Endothelial cell of umbilical vein (primary cell): ENCODE measurements around the gene WHRN. TPM values are rescaled to one million over a fixed set of nuclear protein-coding genes. Genes with fewer than 3 reads are reported as not detected.

Source experiments
- BruUV-seq: library from RNA; stranded (reverse); fragments of 400-500 nt; replicated peaks from 2 replicates; lab custom pipeline; 2021; lab: Mats Ljungman, UMichigan
- CTCF ChIA-PET: fragments of 300-600, 350-600 bp; sonication (Branson Sonifier 250); formaldehyde crosslinking; loops from one replicate; lab custom pipeline; 2021; ENCODE audit warnings: antibody characterized with exemption, inconsistent platforms; lab: Charles Lee
- POLR2A ChIA-PET: fragments of 300-600, 350-600 bp; sonication (Branson Sonifier 250); formaldehyde crosslinking; loops from one replicate; lab custom pipeline; 2021; ENCODE audit warnings: antibody characterized with exemption, inconsistent platforms; lab: Charles Lee
- DNase-seq: peaks from one replicate; pipeline ENCODE4 v3.0.0-alpha.2; 2011; ENCODE audit warnings: low read depth, low spot score
- FAIRE-seq: peaks from 2 replicates; lab custom pipeline; 2011; peaks lifted over from hg19 to GRCh38; lab: Jason Lieb, UNC
- H2AFZ ChIP-seq: 2 replicates; pipeline ENCODE4 v1.6.0; 2012; ENCODE audit warnings: low read depth, low read length, control low read depth, inconsistent platforms
- H3K27ac ChIP-seq: 2 replicates; pipeline ENCODE4 v1.5.1; 2011; ENCODE audit warnings: low read depth, mild to moderate bottlenecking, control low read depth, low read length, moderate library complexity; ENCODE audit not compliant: insufficient read depth
- H3K27me3 ChIP-seq, 2 experiments: 2 replicates each; pipeline versions ENCODE4 v1.6.0 to v1.6.1; 2011; ENCODE audit warnings: low read length in 2 of 2, mixed read lengths in 1 of 2; ENCODE audit not compliant: control insufficient read depth in 2 of 2, insufficient read depth in 2 of 2
- H3K36me3 ChIP-seq, 2 experiments: 2 replicates in 1 of 2; 3 replicates in 1 of 2; pipeline ENCODE4 v1.5.1; 2011; ENCODE audit warnings: low read length in 2 of 2, mild to moderate bottlenecking in 1 of 2, moderate library complexity in 1 of 2; ENCODE audit not compliant: control insufficient read depth in 2 of 2, insufficient read depth in 2 of 2; ENCODE audit errors: extremely low read depth in 1 of 2
- H3K4me1 ChIP-seq: 3 replicates; pipeline ENCODE4 v1.5.1; 2011; ENCODE audit warnings: mild to moderate bottlenecking, low read length; ENCODE audit not compliant: control insufficient read depth, insufficient read depth; ENCODE audit errors: extremely low read depth
- H3K4me2 ChIP-seq: 2 replicates; pipeline ENCODE4 v1.6.1; 2011; ENCODE audit warnings: low read length, control low read depth, mixed read lengths; ENCODE audit not compliant: insufficient read depth
- H3K4me3 ChIP-seq, 3 experiments: fragments of 200-600 bp in 1 of 3; sonication (generic), shearing (Covaris generic) in 1 of 3; replicated peaks in 1 of 3; 2 replicates each; pipeline ENCODE4 v1.5.1; 2011 to 2016; ENCODE audit warnings: control low read depth in 3 of 3, low read length in 3 of 3, mild to moderate bottlenecking in 2 of 3, inconsistent platforms in 1 of 3, low read depth in 1 of 3, moderate library complexity in 1 of 3; ENCODE audit not compliant: insufficient read depth in 1 of 3
- H3K79me2 ChIP-seq: 2 replicates; pipeline ENCODE4 v1.6.0; 2012; ENCODE audit warnings: low read length, inconsistent platforms; ENCODE audit not compliant: control insufficient read depth, insufficient read depth
- H3K9ac ChIP-seq: replicated peaks from 2 replicates; pipeline ENCODE3; 2011; ENCODE audit warnings: low read length, control low read depth; ENCODE audit not compliant: insufficient read depth; ENCODE audit errors: extremely low read depth
- H3K9me1 ChIP-seq: replicated peaks from 3 replicates; pipeline ENCODE4 v1.6.0; 2011; ENCODE audit warnings: mild to moderate bottlenecking, low read length; ENCODE audit not compliant: control insufficient read depth, insufficient read depth; ENCODE audit errors: extremely low read depth
- H3K9me3 ChIP-seq: replicated peaks from 2 replicates; pipeline ENCODE4 v1.5.1; 2012; ENCODE audit warnings: low read length, inconsistent platforms; ENCODE audit not compliant: control insufficient read depth, insufficient read depth
- H4K20me1 ChIP-seq: replicated peaks from 2 replicates; pipeline ENCODE3; 2011; ENCODE audit warnings: mild to moderate bottlenecking, low read length; ENCODE audit not compliant: control insufficient read depth, insufficient read depth; ENCODE audit errors: extremely low read depth
- EZH2 ChIP-seq: IDR thresholded peaks from 2 replicates; pipeline ENCODE4 v1.6.1; 2012; ENCODE audit warnings: borderline replicate concordance, low read depth, mild to moderate bottlenecking, moderate library complexity, low read length, inconsistent platforms; ENCODE audit not compliant: severe bottlenecking
- FOS ChIP-seq: IDR thresholded peaks from 2 replicates; pipeline ENCODE4 v1.6.1; 2011; ENCODE audit warnings: mild to moderate bottlenecking, low read length, moderate library complexity, borderline replicate concordance; ENCODE audit not compliant: insufficient read depth
- GATA2 ChIP-seq: IDR thresholded peaks from 2 replicates; pipeline ENCODE4 v1.7.0; 2011; ENCODE audit warnings: low read depth, mild to moderate bottlenecking, moderate library complexity, mixed read lengths, low read length; ENCODE audit not compliant: insufficient read length, insufficient read depth
- JUN ChIP-seq: IDR thresholded peaks from 2 replicates; pipeline ENCODE4 v1.6.1; 2011; ENCODE audit warnings: borderline replicate concordance, low read depth; ENCODE audit not compliant: insufficient read length, insufficient read depth
- MYC ChIP-seq: IDR thresholded peaks from one replicate; pipeline ENCODE4 v1.6.1; 2011; ENCODE audit warnings: mild to moderate bottlenecking, low read depth, low read length
- POLR2A ChIP-seq: IDR thresholded peaks from 2 replicates; pipeline ENCODE4 v1.6.1; 2012; ENCODE audit warnings: low read depth, mild to moderate bottlenecking, control low read depth, low read length
- POLR2AphosphoS5 ChIP-seq: IDR thresholded peaks from 2 replicates; pipeline ENCODE4 v1.6.1; 2012; ENCODE audit warnings: low read depth, mild to moderate bottlenecking, control low read depth, low read length, moderate library complexity; ENCODE audit not compliant: insufficient read depth
- dilution Hi-C: fragments of 300-500 bp; cut with MboI; formaldehyde crosslinking; loops from one replicate; pipeline ENCODE4 v1.15.0; 2019; ENCODE audit warnings: low sequenced_read_pairs; ENCODE audit not compliant: extremely low pct_ligation_motif_present
- intact Hi-C: fragments of 100-400 bp; cut with micrococcal nuclease; formaldehyde crosslinking; loops from one replicate; pipeline ENCODE4 v1.10.0; 2022
- polyA plus RNA-seq, 4 experiments: library from polyadenylated mRNA; depleted of rRNA in 3 of 4; stranded (reverse) in 3 of 4; unstranded in 1 of 4; fragments of >200 nt; gene quantifications; 2 replicates each; pipeline versions ENCODE4 v1.2.1 to v1.2.3, GENCODE V29; 2011 to 2012; ENCODE audit warnings: missing spikeins in 1 of 4
- total RNA-seq: library from RNA; stranded (reverse); gene quantifications from 2 replicates; pipeline ENCODE4 v1.2.3, GENCODE V29; 2021
- TF ChIP-seq, protein P1 (sequence below): IDR thresholded peaks from 2 replicates; pipeline ENCODE4 v1.6.1; 2011; ENCODE audit not compliant: insufficient read depth, insufficient read length
- TF ChIP-seq, protein P2 (sequence below), 2 donors: IDR thresholded peaks; 1 replicate in 1 of 2; 2 replicates in 1 of 2; pipeline ENCODE4 v1.5.1; 2011; ENCODE audit warnings: low read length in 2 of 2, mild to moderate bottlenecking in 2 of 2, moderate library complexity in 2 of 2, control low read depth in 1 of 2, inconsistent platforms in 1 of 2, low read depth in 1 of 2; ENCODE audit not compliant: insufficient read depth in 1 of 2; ENCODE audit errors: extremely low read depth in 1 of 2

Gene WHRN
- total and polyA plus RNA-seq, 2 donors (not counting 3 experiments of a cell fraction or from before 2014, with no cell fraction given), result 0.35 to 0.69 TPM

DNA sequence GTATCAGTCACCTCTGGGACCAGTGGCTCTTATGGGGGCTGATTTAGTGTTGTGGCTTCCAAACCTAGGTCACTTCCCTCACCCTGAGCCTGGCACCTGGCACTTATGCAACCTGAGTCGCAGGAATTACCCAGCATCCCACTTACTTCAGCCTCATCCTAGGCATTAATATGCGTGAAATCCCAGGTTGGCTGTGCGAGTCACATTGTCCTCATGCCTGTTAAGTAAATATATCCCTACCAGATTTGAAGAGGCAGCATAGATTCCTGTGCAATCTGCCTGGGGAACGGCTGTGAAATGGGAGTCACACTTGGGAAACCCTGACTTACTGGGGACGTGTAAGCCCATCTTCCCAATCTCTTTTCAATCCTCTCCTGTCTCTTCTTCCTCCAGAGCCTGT, 74.8 kb downstream of the WHRN start:
- POLR2A ChIA-PET, result no interaction called here
- intact Hi-C loops, result loop anchor here (5.0 kb wide), 1 partner anchor 77 kb away; the partner anchor contains the start of gene WHRN

More for the DNA sequence above, 74.8 kb downstream of the WHRN start:
- no peak overlapping the region for H3K4me2 ChIP-seq
- H3K4me3 ChIP-seq, result no peak overlapping the region
- H3K4me1 ChIP-seq, result no peaks in the 10 kb centered on the region
- no peaks in the 10 kb centered on the region for H3K9me3 ChIP-seq
- dilution Hi-C loops, result no loop called here
- no peak overlapping the region for H3K27ac ChIP-seq
- no peaks in the 10 kb centered on the region for H3K36me3 ChIP-seq
- H3K9ac ChIP-seq, result no peak overlapping the region
- no TSS peak for BruUV-seq
- TF ChIP-seq POLR2AphosphoS5 (no peak), GATA2 (no peak), MYC (no peak), JUN (no peak), FOS (no peak), EZH2 (no peak), POLR2A (no peak)
- TF ChIP-seq, protein P1, sequence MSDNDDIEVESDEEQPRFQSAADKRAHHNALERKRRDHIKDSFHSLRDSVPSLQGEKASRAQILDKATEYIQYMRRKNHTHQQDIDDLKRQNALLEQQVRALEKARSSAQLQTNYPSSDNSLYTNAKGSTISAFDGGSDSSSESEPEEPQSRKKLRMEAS, result no peak
- TF ChIP-seq, protein P2, sequence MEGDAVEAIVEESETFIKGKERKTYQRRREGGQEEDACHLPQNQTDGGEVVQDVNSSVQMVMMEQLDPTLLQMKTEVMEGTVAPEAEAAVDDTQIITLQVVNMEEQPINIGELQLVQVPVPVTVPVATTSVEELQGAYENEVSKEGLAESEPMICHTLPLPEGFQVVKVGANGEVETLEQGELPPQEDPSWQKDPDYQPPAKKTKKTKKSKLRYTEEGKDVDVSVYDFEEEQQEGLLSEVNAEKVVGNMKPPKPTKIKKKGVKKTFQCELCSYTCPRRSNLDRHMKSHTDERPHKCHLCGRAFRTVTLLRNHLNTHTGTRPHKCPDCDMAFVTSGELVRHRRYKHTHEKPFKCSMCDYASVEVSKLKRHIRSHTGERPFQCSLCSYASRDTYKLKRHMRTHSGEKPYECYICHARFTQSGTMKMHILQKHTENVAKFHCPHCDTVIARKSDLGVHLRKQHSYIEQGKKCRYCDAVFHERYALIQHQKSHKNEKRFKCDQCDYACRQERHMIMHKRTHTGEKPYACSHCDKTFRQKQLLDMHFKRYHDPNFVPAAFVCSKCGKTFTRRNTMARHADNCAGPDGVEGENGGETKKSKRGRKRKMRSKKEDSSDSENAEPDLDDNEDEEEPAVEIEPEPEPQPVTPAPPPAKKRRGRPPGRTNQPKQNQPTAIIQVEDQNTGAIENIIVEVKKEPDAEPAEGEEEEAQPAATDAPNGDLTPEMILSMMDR (IDR thresholded peaks at IDR 0.05; ENCODE audit: extremely low read depth in 1 of 2, insufficient read depth in 1 of 2, low read depth in 1 of 2, low read length in 2 of 2), result no peak
- no peaks in the 10 kb centered on the region for H3K9me1 ChIP-seq
- FAIRE-seq, result no peak
- no peaks in the 10 kb centered on the region for H3K79me2 ChIP-seq
- CTCF ChIA-PET, result interaction anchor here (1.3 to 10.9 kb wide), 2 partner anchors 25 to 222 kb away, joined by 7 to 159 read pairs; no protein-coding TSS in a partner anchor
- no peak for DNase-seq
- H2AFZ ChIP-seq, result no peak overlapping the region
- H3K27me3 ChIP-seq, result peaks cover 3 to 4% of the 10 kb centered on the region in 2 experiments
- H4K20me1 ChIP-seq, result no peaks in the 10 kb centered on the region
